ENCODE data around the gene BAZ1A. TPM values are rescaled to one million over a fixed set of nuclear protein-coding genes. Genes with fewer than 3 reads are reported as not detected.
A peak's percentile ranks its signal among the peaks of the same experiment; 100 is the strongest.

The BAZ1A gene
- total and polyA plus RNA-seq, 2 experiments from 2014 or later = 24.2 to 26.8 TPM

DNA sequence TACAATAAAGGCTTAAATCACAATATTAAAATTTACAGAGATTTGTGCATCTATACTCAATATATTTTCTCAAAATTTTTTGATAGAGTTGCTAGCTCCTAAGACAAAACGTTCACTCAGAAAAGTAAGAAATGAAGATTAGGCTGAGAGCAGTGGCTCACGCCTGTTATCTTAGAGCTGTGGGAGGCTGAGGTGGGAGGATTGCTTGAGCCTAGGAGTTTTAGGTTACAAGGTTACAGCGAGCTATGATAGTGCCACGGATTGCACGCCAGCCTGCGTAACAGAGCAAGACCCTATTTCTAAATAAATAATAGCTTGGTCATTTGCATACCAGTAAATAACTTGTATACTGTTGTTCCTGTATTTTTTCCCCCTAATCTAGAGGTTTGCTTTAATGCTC is 125.8 kb downstream of the BAZ1A start:
- no peak for TF ChIP-seq CREB1 (CRISPR knock-in tag; IDR thresholded peaks at IDR 0.05; ENCODE audit: low read depth)
- H4K20me1 ChIP-seq (replicated peaks; ENCODE audit: insufficient read depth) = no peaks in the 10 kb centered on the region
- H3K27me3 Mint-ChIP-seq (ENCODE audit: insufficient read depth, low read depth, poor library complexity) = no peaks in the 10 kb centered on the region
- no peak overlapping the region for H3K27ac ChIP-seq (ENCODE audit: low read depth)
- no peak overlapping the region for H2AFZ ChIP-seq
- H3K4me3 ChIP-seq = no peak overlapping the region
- no peaks in the 10 kb centered on the region for H3K9me3 Mint-ChIP-seq
- H3K27ac Mint-ChIP-seq = no peak overlapping the region
- no peak overlapping the region for H3K4me3 Mint-ChIP-seq
- H3K4me1 ChIP-seq (ENCODE audit: insufficient read depth) = no peaks in the 10 kb centered on the region
- ATAC-seq = no peak
- no peaks in the 10 kb centered on the region for H3K79me2 ChIP-seq (replicated peaks; ENCODE audit: insufficient read depth)
- H3K9me2 ChIP-seq (ENCODE audit: insufficient read depth) = no peaks in the 10 kb centered on the region
- H3K36me3 ChIP-seq (ENCODE audit: insufficient read depth) = no peaks in the 10 kb centered on the region
- H3K27me3 ChIP-seq (ENCODE audit: insufficient read depth) = no peaks in the 10 kb centered on the region
- no peak for DNase-seq (ENCODE audit: low spot score)
- no peaks in the 10 kb centered on the region for H3F3A ChIP-seq (replicated peaks; ENCODE audit: low read depth)
- H3K4me1 Mint-ChIP-seq = no peaks in the 10 kb centered on the region
- peaks cover 5% of the 10 kb centered on the region; the same call in 1 of the 3 replicates for H3K36me3 Mint-ChIP-seq (ENCODE audit: low read depth)
- H3K4me2 ChIP-seq = no peak overlapping the region

DNA sequence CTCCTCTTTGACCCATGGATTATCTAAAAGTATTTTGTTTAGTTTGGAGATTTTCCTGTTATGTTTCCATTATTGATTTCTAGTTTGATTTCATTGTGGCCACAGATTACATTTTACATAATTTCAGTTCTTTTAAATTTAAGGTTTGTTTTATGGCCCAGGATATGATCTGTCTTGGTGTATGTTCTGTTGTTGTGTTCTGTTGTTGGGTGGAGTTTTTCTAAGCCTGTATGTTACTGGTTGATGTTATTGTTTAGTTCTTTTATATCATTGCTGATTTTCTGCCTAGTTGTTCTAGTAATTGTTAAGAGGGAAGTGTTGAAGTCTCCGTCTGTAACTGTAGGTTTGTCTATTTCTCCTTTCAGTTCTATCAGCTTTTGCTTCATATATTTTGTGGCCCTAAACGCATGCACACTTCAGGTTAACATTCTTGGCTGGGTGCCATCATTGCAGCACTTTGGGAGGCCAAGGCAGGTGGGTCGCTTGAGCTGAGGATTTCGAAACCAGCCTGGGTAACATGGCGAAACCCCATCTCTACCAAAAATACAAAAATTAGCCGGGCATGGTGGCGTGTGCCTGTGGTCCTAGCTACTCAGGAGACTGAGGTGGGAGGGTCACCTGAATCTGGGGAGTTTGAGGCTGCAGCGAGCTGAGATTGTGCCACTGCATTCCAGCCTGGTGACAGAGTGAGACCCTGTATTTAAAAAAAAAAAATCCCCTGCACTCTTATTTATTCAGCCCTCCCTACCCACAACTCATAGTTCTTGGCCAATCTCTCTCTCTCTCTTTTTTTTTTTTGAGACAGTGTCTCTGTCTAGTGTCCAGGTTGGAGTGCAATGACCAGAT is 132.7 kb downstream of the BAZ1A start:
- no peaks in the 10 kb centered on the region for H3K9me2 ChIP-seq (ENCODE audit: insufficient read depth)
- Mint-ChIP-seq H3K27me3 (ENCODE audit: insufficient read depth, low read depth, poor library complexity) (peaks cover 2% of the 10 kb centered on the region), H3K36me3 (ENCODE audit: low read depth) (no peaks in the 10 kb centered on the region), H3K9me3 (no peaks in the 10 kb centered on the region), H3K27ac (0 out of 2 replicates have a peak overlapping the region, but pooled peaks have one; percentile 14), H3K4me3 (no peak overlapping the region), H3K4me1 (no peaks in the 10 kb centered on the region)
- H3K79me2 ChIP-seq (replicated peaks; ENCODE audit: insufficient read depth) = no peaks in the 10 kb centered on the region
- no peaks in the 10 kb centered on the region for H4K20me1 ChIP-seq (replicated peaks; ENCODE audit: insufficient read depth)
- no peak overlapping the region; the same call in 1 of the 2 replicates for H2AFZ ChIP-seq
- DNase-seq (ENCODE audit: low spot score) = no peak
- no peak overlapping the region for H3K4me3 ChIP-seq
- H3K36me3 ChIP-seq (ENCODE audit: insufficient read depth) = no peaks in the 10 kb centered on the region
- ATAC-seq = no peak
- no peaks in the 10 kb centered on the region for H3F3A ChIP-seq (replicated peaks; ENCODE audit: low read depth)
- H3K4me2 ChIP-seq = no peak overlapping the region
- no peak overlapping the region for H3K27ac ChIP-seq (ENCODE audit: low read depth)
- no peaks in the 10 kb centered on the region for H3K27me3 ChIP-seq (ENCODE audit: insufficient read depth)
- H3K4me1 ChIP-seq (ENCODE audit: insufficient read depth) = no peaks in the 10 kb centered on the region
- TF ChIP-seq EZH2 (IDR thresholded peaks at IDR 0.05; ENCODE audit: low read depth, unreplicated experiment) = no peak
- TF ChIP-seq, protein P1, sequence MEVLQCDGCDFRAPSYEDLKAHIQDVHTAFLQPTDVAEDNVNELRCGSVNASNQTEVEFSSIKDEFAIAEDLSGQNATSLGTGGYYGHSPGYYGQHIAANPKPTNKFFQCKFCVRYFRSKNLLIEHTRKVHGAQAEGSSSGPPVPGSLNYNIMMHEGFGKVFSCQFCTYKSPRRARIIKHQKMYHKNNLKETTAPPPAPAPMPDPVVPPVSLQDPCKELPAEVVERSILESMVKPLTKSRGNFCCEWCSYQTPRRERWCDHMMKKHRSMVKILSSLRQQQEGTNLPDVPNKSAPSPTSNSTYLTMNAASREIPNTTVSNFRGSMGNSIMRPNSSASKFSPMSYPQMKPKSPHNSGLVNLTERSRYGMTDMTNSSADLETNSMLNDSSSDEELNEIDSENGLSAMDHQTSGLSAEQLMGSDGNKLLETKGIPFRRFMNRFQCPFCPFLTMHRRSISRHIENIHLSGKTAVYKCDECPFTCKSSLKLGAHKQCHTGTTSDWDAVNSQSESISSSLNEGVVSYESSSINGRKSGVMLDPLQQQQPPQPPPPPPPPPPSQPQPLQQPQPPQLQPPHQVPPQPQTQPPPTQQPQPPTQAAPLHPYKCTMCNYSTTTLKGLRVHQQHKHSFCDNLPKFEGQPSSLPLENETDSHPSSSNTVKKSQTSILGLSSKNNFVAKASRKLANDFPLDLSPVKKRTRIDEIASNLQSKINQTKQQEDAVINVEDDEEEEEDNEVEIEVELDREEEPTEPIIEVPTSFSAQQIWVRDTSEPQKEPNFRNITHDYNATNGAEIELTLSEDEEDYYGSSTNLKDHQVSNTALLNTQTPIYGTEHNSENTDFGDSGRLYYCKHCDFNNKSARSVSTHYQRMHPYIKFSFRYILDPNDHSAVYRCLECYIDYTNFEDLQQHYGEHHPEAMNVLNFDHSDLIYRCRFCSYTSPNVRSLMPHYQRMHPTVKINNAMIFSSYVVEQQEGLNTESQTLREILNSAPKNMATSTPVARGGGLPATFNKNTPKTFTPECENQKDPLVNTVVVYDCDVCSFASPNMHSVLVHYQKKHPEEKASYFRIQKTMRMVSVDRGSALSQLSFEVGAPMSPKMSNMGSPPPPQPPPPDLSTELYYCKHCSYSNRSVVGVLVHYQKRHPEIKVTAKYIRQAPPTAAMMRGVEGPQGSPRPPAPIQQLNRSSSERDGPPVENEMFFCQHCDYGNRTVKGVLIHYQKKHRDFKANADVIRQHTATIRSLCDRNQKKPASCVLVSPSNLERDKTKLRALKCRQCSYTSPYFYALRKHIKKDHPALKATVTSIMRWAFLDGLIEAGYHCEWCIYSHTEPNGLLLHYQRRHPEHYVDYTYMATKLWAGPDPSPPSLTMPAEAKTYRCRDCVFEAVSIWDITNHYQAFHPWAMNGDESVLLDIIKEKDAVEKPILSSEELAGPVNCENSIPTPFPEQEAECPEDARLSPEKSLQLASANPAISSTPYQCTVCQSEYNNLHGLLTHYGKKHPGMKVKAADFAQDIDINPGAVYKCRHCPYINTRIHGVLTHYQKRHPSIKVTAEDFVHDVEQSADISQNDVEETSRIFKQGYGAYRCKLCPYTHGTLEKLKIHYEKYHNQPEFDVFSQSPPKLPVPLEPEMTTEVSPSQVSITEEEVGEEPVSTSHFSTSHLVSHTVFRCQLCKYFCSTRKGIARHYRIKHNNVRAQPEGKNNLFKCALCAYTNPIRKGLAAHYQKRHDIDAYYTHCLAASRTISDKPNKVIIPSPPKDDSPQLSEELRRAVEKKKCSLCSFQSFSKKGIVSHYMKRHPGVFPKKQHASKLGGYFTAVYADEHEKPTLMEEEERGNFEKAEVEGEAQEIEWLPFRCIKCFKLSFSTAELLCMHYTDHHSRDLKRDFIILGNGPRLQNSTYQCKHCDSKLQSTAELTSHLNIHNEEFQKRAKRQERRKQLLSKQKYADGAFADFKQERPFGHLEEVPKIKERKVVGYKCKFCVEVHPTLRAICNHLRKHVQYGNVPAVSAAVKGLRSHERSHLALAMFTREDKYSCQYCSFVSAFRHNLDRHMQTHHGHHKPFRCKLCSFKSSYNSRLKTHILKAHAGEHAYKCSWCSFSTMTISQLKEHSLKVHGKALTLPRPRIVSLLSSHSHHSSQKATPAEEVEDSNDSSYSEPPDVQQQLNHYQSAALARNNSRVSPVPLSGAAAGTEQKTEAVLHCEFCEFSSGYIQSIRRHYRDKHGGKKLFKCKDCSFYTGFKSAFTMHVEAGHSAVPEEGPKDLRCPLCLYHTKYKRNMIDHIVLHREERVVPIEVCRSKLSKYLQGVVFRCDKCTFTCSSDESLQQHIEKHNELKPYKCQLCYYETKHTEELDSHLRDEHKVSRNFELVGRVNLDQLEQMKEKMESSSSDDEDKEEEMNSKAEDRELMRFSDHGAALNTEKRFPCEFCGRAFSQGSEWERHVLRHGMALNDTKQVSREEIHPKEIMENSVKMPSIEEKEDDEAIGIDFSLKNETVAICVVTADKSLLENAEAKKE (CRISPR knock-in tag; IDR thresholded peaks at IDR 0.05) = no peak
- no peak for TF ChIP-seq JUNB (IDR thresholded peaks at IDR 0.05; ENCODE audit: unreplicated experiment)
- TF ChIP-seq, protein P2, sequence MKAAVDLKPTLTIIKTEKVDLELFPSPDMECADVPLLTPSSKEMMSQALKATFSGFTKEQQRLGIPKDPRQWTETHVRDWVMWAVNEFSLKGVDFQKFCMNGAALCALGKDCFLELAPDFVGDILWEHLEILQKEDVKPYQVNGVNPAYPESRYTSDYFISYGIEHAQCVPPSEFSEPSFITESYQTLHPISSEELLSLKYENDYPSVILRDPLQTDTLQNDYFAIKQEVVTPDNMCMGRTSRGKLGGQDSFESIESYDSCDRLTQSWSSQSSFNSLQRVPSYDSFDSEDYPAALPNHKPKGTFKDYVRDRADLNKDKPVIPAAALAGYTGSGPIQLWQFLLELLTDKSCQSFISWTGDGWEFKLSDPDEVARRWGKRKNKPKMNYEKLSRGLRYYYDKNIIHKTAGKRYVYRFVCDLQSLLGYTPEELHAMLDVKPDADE (IDR thresholded peaks at IDR 0.05) = no peak
- TF ChIP-seq ZNF114 (CRISPR knock-in tag; IDR thresholded peaks at IDR 0.05) = no peak
- TF ChIP-seq EZH2phosphoT487 (IDR thresholded peaks at IDR 0.05; ENCODE audit: unreplicated experiment) = no peak
- TF ChIP-seq STAT1 (IDR thresholded peaks at IDR 0.05; ENCODE audit: unreplicated experiment) = no peak
- TF ChIP-seq NANOG (IDR thresholded peaks at IDR 0.05; ENCODE audit: borderline replicate concordance) = no peak
- no peak for TF ChIP-seq CREB1 (CRISPR knock-in tag; IDR thresholded peaks at IDR 0.05; ENCODE audit: low read depth)
- no peak for TF ChIP-seq ZNF331 (CRISPR knock-in tag; IDR thresholded peaks at IDR 0.05; ENCODE audit: low read depth)
- TF ChIP-seq POLR2AphosphoS5 (IDR thresholded peaks at IDR 0.05; ENCODE audit: low read depth) = no peak
